PC-9 (cell line): ENCODE data around the gene SNX13.

ENCODE experiments used
- EZH2 ChIP-seq: fragments of 200-600 bp; sonication (generic); IDR thresholded peaks from 2 replicates; pipeline ENCODE4 v1.8.0; 2017; ENCODE audit warnings: antibody characterized with exemption, low read depth
- TF ChIP-seq, protein P1 (sequence below): fragments of 200-600 bp; sonication (generic); conservative IDR thresholded peaks from 2 replicates; pipeline ENCODE4 v1.6.1; 2017; ENCODE audit warnings: mixed run types, antibody characterized with exemption, mild to moderate bottlenecking, moderate library complexity

DNA sequence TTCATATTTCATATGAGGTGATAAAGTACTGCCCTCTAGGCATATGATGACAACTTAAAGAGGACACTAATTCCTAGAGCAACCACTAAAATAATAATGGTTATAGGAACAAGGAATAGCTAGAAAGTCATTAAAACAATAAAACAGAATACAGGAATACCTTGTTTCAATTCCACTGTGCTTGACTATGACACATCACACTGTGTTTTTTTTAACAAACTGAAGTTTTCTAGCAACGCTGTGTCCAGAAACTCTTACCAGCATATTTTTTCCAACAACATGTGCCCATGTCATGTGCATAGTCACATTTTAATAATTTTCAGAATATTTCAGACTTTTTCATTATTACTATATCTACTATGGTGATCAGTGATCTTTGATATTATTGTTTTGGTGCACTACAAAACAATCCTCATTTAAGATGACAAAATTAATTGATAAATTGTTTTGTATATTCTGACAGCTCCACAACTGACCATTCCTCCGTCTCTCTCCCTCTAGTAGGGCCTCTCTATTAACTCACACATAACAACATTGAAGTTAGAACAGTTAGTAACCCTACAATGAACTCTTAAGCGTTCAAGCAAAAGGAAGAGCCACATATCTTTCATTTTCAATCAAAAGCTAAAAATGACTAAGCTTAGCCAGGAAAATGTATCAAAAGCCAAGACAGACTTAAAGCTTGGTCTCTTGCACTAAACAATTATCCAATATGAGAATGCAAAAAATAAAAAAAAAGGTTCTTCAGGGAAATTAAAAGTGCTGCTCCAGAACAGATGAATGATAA, 85.8 kb downstream of the SNX13 start:
- TF ChIP-seq, protein P1, sequence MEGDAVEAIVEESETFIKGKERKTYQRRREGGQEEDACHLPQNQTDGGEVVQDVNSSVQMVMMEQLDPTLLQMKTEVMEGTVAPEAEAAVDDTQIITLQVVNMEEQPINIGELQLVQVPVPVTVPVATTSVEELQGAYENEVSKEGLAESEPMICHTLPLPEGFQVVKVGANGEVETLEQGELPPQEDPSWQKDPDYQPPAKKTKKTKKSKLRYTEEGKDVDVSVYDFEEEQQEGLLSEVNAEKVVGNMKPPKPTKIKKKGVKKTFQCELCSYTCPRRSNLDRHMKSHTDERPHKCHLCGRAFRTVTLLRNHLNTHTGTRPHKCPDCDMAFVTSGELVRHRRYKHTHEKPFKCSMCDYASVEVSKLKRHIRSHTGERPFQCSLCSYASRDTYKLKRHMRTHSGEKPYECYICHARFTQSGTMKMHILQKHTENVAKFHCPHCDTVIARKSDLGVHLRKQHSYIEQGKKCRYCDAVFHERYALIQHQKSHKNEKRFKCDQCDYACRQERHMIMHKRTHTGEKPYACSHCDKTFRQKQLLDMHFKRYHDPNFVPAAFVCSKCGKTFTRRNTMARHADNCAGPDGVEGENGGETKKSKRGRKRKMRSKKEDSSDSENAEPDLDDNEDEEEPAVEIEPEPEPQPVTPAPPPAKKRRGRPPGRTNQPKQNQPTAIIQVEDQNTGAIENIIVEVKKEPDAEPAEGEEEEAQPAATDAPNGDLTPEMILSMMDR, result no peak
- TF ChIP-seq EZH2, result no peak
